NCI-H446 (cell line): ENCODE data around the gene AK1.

Source experiments
- DNase-seq, 2 experiments: peaks; one replicate each; lab custom pipeline; 2025; lab: John Stamatoyannopoulos, UW

The AK1 gene

GRCh38 chr9:127867356-127868277 is 9.9 kb downstream of the AK1 start:
- no peak for DNase-seq

- DNase-seq: no peak
Measured at GRCh38 chr9:127866535-127866934, 10.9 kb downstream of the AK1 start.

GRCh38 chr9:127865645-127866464 is 11.6 kb downstream of the AK1 start:
- DNase-seq: no peak

- DNase-seq: no peak
Measured at GRCh38 chr9:127863191-127863621, 14.3 kb downstream of the AK1 start.

- DNase-seq: no peak
Measured at GRCh38 chr9:127862075-127863011, 15.1 kb downstream of the AK1 start.

GRCh38 chr9:127860779-127861178 is 16.7 kb downstream of the AK1 start:
- no peak for DNase-seq

GRCh38 chr9:127860260-127860659 is 17.2 kb downstream of the AK1 start:
- DNase-seq: no peak

GRCh38 chr9:127858041-127858512 is 19.4 kb downstream of the AK1 start:
- DNase-seq: no peak

GRCh38 chr9:127857278-127857677 is 20.2 kb downstream of the AK1 start:
- no peak for DNase-seq

GRCh38 chr9:127856729-127857116 is 20.8 kb downstream of the AK1 start:
- no peak for DNase-seq

GRCh38 chr9:127856094-127856728 is 21.3 kb downstream of the AK1 start:
- DNase-seq: no peak

GRCh38 chr9:127855522-127855921 is 22.0 kb downstream of the AK1 start:
- DNase-seq: no peak

- no peak for DNase-seq
Measured at GRCh38 chr9:127854960-127855359, 22.5 kb downstream of the AK1 start.

GRCh38 chr9:127854184-127854806 is 23.2 kb downstream of the AK1 start, which contains the start of gene ENG:
ENG (minus strand) TSS chr9:127854658; CDS start chr9:127854355, 303 bp downstream.
- no peak for DNase-seq

- no peak for DNase-seq
Measured at GRCh38 chr9:127853312-127854183, 23.9 kb downstream of the AK1 start.

- no peak for DNase-seq
Measured at GRCh38 chr9:127852829-127853228, 24.6 kb downstream of the AK1 start.

GRCh38 chr9:127850286-127850830 is 27.1 kb downstream of the AK1 start:
- no peak for DNase-seq

- no peak for DNase-seq
Measured at GRCh38 chr9:127848756-127849504, 28.5 kb downstream of the AK1 start.
